DOHH2 (cell line): Measurements from ENCODE around the gene TNNI2.

Experiments
- EZH2phosphoT487 ChIP-seq: fragments of 200-600 bp; sonication (generic); IDR thresholded peaks from 2 replicates; pipeline ENCODE4 v1.6.1; 2017; ENCODE audit warnings: borderline replicate concordance, mild to moderate bottlenecking, antibody characterized with exemption, low read length, moderate library complexity, mixed read lengths
- TF ChIP-seq, protein P1 (sequence below): fragments of 200-600 bp; sonication (generic); IDR thresholded peaks from one replicate; pipeline ENCODE4 v1.5.1; 2014; ENCODE audit warnings: antibody characterized with exemption, mild to moderate bottlenecking, low read depth, low read length; ENCODE audit not compliant: poor library complexity, severe bottlenecking

DNA sequence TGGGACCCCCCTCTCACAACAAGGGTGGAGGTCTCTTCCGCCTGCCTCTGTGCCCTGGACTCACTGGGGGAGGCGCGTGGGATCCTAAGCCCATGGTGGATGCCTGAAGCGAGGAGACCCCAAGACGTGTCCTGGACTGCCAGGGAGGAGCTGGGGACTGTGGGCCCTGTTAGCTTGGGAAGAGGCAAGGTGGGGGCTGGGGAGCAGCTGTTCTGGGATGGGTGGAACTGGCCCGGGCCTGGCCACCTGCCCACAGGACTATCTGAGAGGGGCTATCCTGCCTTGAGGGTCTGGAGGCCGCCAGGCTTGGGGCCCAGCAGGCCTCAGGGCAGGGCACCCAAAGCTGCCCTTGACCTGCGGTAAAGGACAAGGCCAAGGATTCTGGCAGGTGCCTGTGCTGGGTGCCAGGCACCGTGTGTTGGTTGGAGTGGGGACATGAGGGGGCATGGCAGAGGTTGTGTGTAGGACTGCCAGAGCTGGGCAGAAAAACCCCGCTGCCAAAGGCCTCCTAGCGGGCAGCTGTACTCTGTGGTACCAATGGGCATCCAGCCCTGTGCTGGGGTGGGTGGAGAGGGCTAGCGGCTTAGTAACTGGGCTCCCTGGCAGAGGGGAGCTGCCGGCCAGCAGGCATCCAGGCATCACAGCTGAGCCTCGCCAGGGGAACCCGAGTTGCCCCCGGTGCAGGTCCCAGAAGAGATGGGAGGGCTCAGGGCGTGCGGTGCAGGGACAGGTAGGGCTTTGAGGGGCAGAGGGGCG, 14.8 kb downstream of the TNNI2 start:
- TF ChIP-seq, protein P1, sequence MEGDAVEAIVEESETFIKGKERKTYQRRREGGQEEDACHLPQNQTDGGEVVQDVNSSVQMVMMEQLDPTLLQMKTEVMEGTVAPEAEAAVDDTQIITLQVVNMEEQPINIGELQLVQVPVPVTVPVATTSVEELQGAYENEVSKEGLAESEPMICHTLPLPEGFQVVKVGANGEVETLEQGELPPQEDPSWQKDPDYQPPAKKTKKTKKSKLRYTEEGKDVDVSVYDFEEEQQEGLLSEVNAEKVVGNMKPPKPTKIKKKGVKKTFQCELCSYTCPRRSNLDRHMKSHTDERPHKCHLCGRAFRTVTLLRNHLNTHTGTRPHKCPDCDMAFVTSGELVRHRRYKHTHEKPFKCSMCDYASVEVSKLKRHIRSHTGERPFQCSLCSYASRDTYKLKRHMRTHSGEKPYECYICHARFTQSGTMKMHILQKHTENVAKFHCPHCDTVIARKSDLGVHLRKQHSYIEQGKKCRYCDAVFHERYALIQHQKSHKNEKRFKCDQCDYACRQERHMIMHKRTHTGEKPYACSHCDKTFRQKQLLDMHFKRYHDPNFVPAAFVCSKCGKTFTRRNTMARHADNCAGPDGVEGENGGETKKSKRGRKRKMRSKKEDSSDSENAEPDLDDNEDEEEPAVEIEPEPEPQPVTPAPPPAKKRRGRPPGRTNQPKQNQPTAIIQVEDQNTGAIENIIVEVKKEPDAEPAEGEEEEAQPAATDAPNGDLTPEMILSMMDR, result peak; percentile 50
- TF ChIP-seq EZH2phosphoT487, result no peak
